ENCODE measurements around the gene TIMM9.
"Not testable (repeated sequence)": the region's sequence is repeated elsewhere in the genome, so short reads cannot be mapped to it uniquely, and the experiment has no call there.

The TIMM9 gene

GRCh38 chr14:58427281-58428117, at the start of gene TIMM9, which contains the start of gene KIAA0586:
TSS of gene TIMM9 (minus strand) at chr14:58427531. CDS start at chr14:58411945, 15,586 bp downstream.
TSS of gene KIAA0586 (plus strand) at chr14:58427719. CDS start at chr14:58428265, 546 bp downstream.
- peak; percentile 91 for DNase-seq (ENCODE audit: low read depth)

- no peak for DNase-seq (ENCODE audit: low read depth)
Observed at GRCh38 chr14:58476320-58476719, 49.0 kb upstream of the TIMM9 start.

- no peak for DNase-seq (ENCODE audit: low read depth)
Observed at GRCh38 chr14:58469309-58469708, 42.0 kb upstream of the TIMM9 start.

- no peak for DNase-seq (ENCODE audit: low read depth)
Observed at GRCh38 chr14:58467575-58467974, 40.2 kb upstream of the TIMM9 start.

- DNase-seq (ENCODE audit: low read depth), result no peak
Observed at GRCh38 chr14:58466459-58466858, 39.1 kb upstream of the TIMM9 start.

GRCh38 chr14:58465421-58465820, 38.1 kb upstream of the TIMM9 start:
- DNase-seq (ENCODE audit: low read depth), result no peak

- no peak for DNase-seq (ENCODE audit: low read depth)
Observed at GRCh38 chr14:58464652-58465051, 37.3 kb upstream of the TIMM9 start.

GRCh38 chr14:58463147-58463546, 35.8 kb upstream of the TIMM9 start:
- DNase-seq (ENCODE audit: low read depth), result no peak

GRCh38 chr14:58460772-58461171, 33.4 kb upstream of the TIMM9 start:
- no peak for DNase-seq (ENCODE audit: low read depth)

GRCh38 chr14:58455593-58456265, 28.4 kb upstream of the TIMM9 start:
- no peak for DNase-seq (ENCODE audit: low read depth)

- no peak for DNase-seq (ENCODE audit: low read depth)
Observed at GRCh38 chr14:58444627-58445026, 17.3 kb upstream of the TIMM9 start.

- DNase-seq (ENCODE audit: low read depth), result no peak
Observed at GRCh38 chr14:58439476-58439875, 12.1 kb upstream of the TIMM9 start.

- no peak for DNase-seq (ENCODE audit: low read depth)
Observed at GRCh38 chr14:58430156-58430555, 2.8 kb upstream of the TIMM9 start.

GRCh38 chr14:58428118-58428683, 870 bp upstream of the TIMM9 start:
- no peak for DNase-seq (ENCODE audit: low read depth)

- DNase-seq (ENCODE audit: low read depth), result peak; percentile 15
Observed at GRCh38 chr14:58426670-58427280, 556 bp downstream of the TIMM9 start.

- DNase-seq (ENCODE audit: low read depth), result not testable (repeated sequence)
Observed at GRCh38 chr14:58416934-58417333, 10.4 kb downstream of the TIMM9 start.

GRCh38 chr14:58415636-58416547, 11.4 kb downstream of the TIMM9 start:
- no peak for DNase-seq (ENCODE audit: low read depth)

GRCh38 chr14:58414845-58415244, 12.5 kb downstream of the TIMM9 start:
- no peak for DNase-seq (ENCODE audit: low read depth)

GRCh38 chr14:58408681-58409215, 18.6 kb downstream of the TIMM9 start:
- DNase-seq (ENCODE audit: low read depth), result no peak

- DNase-seq (ENCODE audit: low read depth), result no peak
Observed at GRCh38 chr14:58401587-58401986, 25.7 kb downstream of the TIMM9 start.

GRCh38 chr14:58398895-58399294, 28.4 kb downstream of the TIMM9 start:
- no peak for DNase-seq (ENCODE audit: low read depth)

Measured in activated T-helper 1 cell treated with Interleukin-2 at 50 U/mL for 16 hours (primary cell).